Omental fat pad (tissue), 4 donors: ENCODE results near the gene LAMP1. TPM values are rescaled to one million over a fixed set of nuclear protein-coding genes. Genes with fewer than 3 reads are reported as not detected.

ENCODE experiments used
- ATAC-seq: fragments of 150-250 bp; one replicate; pipeline ENCODE4 v1.9.1; 2016; ENCODE audit warnings: mild to moderate bottlenecking, moderate library complexity; ENCODE audit not compliant: low FRiP score
- DNase-seq: peaks from one replicate; pipeline ENCODE4 v3.0.0-alpha.2; 2019; ENCODE audit warnings: low spot score
- CTCF ChIP-seq, 3 donors: fragments of 450-650 bp; IDR thresholded peaks; one replicate each; pipeline ENCODE4 v1.5.1; 2016 to 2017; ENCODE audit warnings: antibody characterized with exemption in 3 of 3, mild to moderate bottlenecking in 3 of 3, moderate library complexity in 2 of 3
- total RNA-seq, 4 donors: library from RNA; depleted of rRNA; stranded (reverse); fragments of >200 nt; gene quantifications; one replicate each; pipeline ENCODE4 v1.1.0, GENCODE V29; 2016

LAMP1 gene
- total RNA-seq, 4 donors from 2014 or later = 91.0 to 132 (median 106) TPM

- no peak for TF ChIP-seq CTCF (IDR thresholded peaks at IDR 0.05)
- ATAC-seq (no peak), DNase-seq (no peak)
These were observed 52.0 kb downstream of the LAMP1 start for GRCh38 chr13:113349050-113349449.

GRCh38 chr13:113349491-113349890 lies 52.5 kb downstream of the LAMP1 start:
- TF ChIP-seq CTCF (IDR thresholded peaks at IDR 0.05) = no peak
- DNase-seq = no peak
- ATAC-seq = no peak

GRCh38 chr13:113350065-113350937 lies 53.3 kb downstream of the LAMP1 start:
- no peak for ATAC-seq
- DNase-seq = no peak
- TF ChIP-seq CTCF (IDR thresholded peaks at IDR 0.05) = no peak

GRCh38 chr13:113350938-113351335 lies 53.9 kb downstream of the LAMP1 start:
- DNase-seq (no peak), ATAC-seq (no peak)
- TF ChIP-seq CTCF (IDR thresholded peaks at IDR 0.05) = no peak

- no peak for TF ChIP-seq CTCF (IDR thresholded peaks at IDR 0.05)
- ATAC-seq (no peak), DNase-seq (no peak)
These were observed 54.5 kb downstream of the LAMP1 start for GRCh38 chr13:113351514-113352026.

- DNase-seq (no peak), ATAC-seq (no peak)
- TF ChIP-seq CTCF (IDR thresholded peaks at IDR 0.05) = no peak
These were observed 56.2 kb downstream of the LAMP1 start for GRCh38 chr13:113353254-113353653.
